ENCODE results near the gene EEF1AKMT3. TPM values are rescaled to one million over a fixed set of nuclear protein-coding genes. Genes with fewer than 3 reads are reported as not detected.

EEF1AKMT3 gene
- total RNA-seq, 4 donors from 2014 or later = 1.9 to 6.7 (median 4.3) TPM

GRCh38 chr12:57736741-57737466 is 35.5 kb upstream of the EEF1AKMT3 start:
- TF ChIP-seq POLR2A (IDR thresholded peaks at IDR 0.05) = no peak
- H3K9me3 ChIP-seq = no peaks in the 10 kb centered on the region
- H3K4me1 ChIP-seq = peaks cover 20 to 36% (median 26%) of the 10 kb centered on the region in 4 donors
- intact Hi-C loops (cut with DNase I; ENCODE audit: low total_unique reads) (no loop called here), in situ Hi-C loops (cut with MboI; ENCODE audit: low pct_ligation_motif_present in 1 of 4, low pct_unique_long_range_greater_than_20kb in 1 of 4, low sequenced_read_pairs in 3 of 4) (no loop called here)
- H3K4me3 ChIP-seq = peak overlapping the region in 2 of 4 donors; percentile 23 to 35
- no peak for DNase-seq
- no peaks in the 10 kb centered on the region for H3K36me3 ChIP-seq
- 38% methylated on average over 25 of the region's 31 CpGs; no CpG with 5 or more reads in 1 of the 2 donors for WGBS, 2 donors (ENCODE audit: low coverage in 1 of 2)
- H3K27me3 ChIP-seq = peaks cover 81% of the 10 kb centered on the region
- no peak overlapping the region for H3K27ac ChIP-seq

GRCh38 chr12:57737467-57738460 is 34.6 kb upstream of the EEF1AKMT3 start:
- in situ Hi-C loops (cut with MboI; ENCODE audit: low pct_ligation_motif_present in 1 of 4, low pct_unique_long_range_greater_than_20kb in 1 of 4, low sequenced_read_pairs in 3 of 4) = no loop called here
- WGBS, 2 donors (ENCODE audit: low coverage in 1 of 2) = 43% methylated on average over 82 of the region's 110 CpGs; no CpG with 5 or more reads in 1 of the 2 donors
- peak overlapping the region in 2 of 4 donors; percentile 23 to 35 for H3K4me3 ChIP-seq

GRCh38 chr12:57738661-57739237 is 33.7 kb upstream of the EEF1AKMT3 start, which contains the start of gene AGAP2:
Gene AGAP2 (minus strand): TSS chr12:57738742. CDS start chr12:57738246, 496 bp downstream.
- peak within 1 kb of the TSS in 2 of 4 donors; percentile 23 to 35 for H3K4me3 ChIP-seq
- 8 to 35% methylated on average over 12 to 36 of the region's 36 CpGs for WGBS, 2 donors (ENCODE audit: low coverage in 1 of 2)
- no peaks in the 10 kb centered on the region for H3K36me3 ChIP-seq
- no peak within 1 kb of the TSS for H3K27ac ChIP-seq
- H3K9me3 ChIP-seq = no peaks in the 10 kb centered on the region
- in situ Hi-C loops (cut with MboI; ENCODE audit: low pct_ligation_motif_present in 1 of 4, low pct_unique_long_range_greater_than_20kb in 1 of 4, low sequenced_read_pairs in 3 of 4) (no loop called here), intact Hi-C loops (cut with DNase I; ENCODE audit: low total_unique reads) (no loop called here)
- TF ChIP-seq POLR2A (IDR thresholded peaks at IDR 0.05) (no peak), CTCF (IDR thresholded peaks at IDR 0.05) (no peak), EP300 (IDR thresholded peaks at IDR 0.05; ENCODE audit: low read depth) (no peak), POLR2AphosphoS5 (IDR thresholded peaks at IDR 0.05) (no peak)
- no peak for DNase-seq
- peaks cover 20 to 41% (median 26%) of the 10 kb centered on the region in 4 donors for H3K4me1 ChIP-seq
- peaks cover 70% of the 10 kb centered on the region for H3K27me3 ChIP-seq

More at GRCh38 chr12:57737467-57738460, 34.6 kb upstream of the EEF1AKMT3 start:
- DNase-seq = no peak
- intact Hi-C loops (cut with DNase I; ENCODE audit: low total_unique reads) = no loop called here
- Histone ChIP-seq H3K36me3 (no peaks in the 10 kb centered on the region), H3K4me1 (peaks cover 20 to 40% (median 26%) of the 10 kb centered on the region in 4 donors), H3K27ac (no peak overlapping the region), H3K9me3 (no peaks in the 10 kb centered on the region), H3K27me3 (peaks cover 74% of the 10 kb centered on the region)
- TF ChIP-seq POLR2A (IDR thresholded peaks at IDR 0.05) (no peak), CTCF (IDR thresholded peaks at IDR 0.05) (peak in 1 of 5 experiments; percentile 12)

GRCh38 chr12:57739387-57739786 is 33.0 kb upstream of the EEF1AKMT3 start:
- intact Hi-C loops (cut with DNase I; ENCODE audit: low total_unique reads) (no loop called here), in situ Hi-C loops (cut with MboI; ENCODE audit: low pct_ligation_motif_present in 1 of 4, low pct_unique_long_range_greater_than_20kb in 1 of 4, low sequenced_read_pairs in 3 of 4) (no loop called here)
- DNase-seq = no peak
- Histone ChIP-seq H3K27ac (no peak overlapping the region), H3K27me3 (peaks cover 63% of the 10 kb centered on the region), H3K4me1 (peaks cover 20 to 47% (median 28%) of the 10 kb centered on the region in 4 donors), H3K36me3 (no peaks in the 10 kb centered on the region), H3K9me3 (no peaks in the 10 kb centered on the region), H3K4me3 (no peak overlapping the region)
- no peak for TF ChIP-seq POLR2AphosphoS5 (IDR thresholded peaks at IDR 0.05)
- TF ChIP-seq POLR2A (IDR thresholded peaks at IDR 0.05) = no peak
- no peak for TF ChIP-seq EP300 (IDR thresholded peaks at IDR 0.05; ENCODE audit: low read depth)
- no peak for TF ChIP-seq CTCF (IDR thresholded peaks at IDR 0.05)
- 37% methylated on average over 7 of the region's 7 CpGs; no CpG with 5 or more reads in 1 of the 2 donors for WGBS, 2 donors (ENCODE audit: low coverage in 1 of 2)
